NCI-H1417 (cell line): Measurements from ENCODE around the gene TRAK1.

Experiments
- DNase-seq, 3 experiments: peaks; one replicate each; lab custom pipeline; 2025; lab: John Stamatoyannopoulos, UW

The TRAK1 gene

DNA sequence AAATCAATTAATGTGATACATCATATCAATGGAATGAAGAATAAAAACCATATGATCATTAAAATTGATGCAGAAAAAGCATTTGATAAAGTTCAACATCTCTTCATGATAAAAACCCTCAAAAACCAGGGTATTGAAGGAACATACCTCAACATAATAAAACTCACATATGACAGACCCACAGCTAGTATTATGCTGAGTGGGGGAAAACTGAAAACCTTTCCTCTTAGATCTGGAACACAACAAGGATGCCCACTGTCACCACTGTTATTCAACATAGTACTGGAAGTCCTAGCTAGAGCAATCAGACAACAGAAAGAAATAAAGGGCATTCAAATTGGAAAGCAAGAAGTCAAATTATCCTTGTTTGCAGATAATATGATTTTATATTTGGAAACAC lies 144.4 kb downstream of the TRAK1 start:
- DNase-seq: no peak

- no peak for DNase-seq
Measured at GRCh38 chr3:42236611-42237010, 145.5 kb downstream of the TRAK1 start.

DNA sequence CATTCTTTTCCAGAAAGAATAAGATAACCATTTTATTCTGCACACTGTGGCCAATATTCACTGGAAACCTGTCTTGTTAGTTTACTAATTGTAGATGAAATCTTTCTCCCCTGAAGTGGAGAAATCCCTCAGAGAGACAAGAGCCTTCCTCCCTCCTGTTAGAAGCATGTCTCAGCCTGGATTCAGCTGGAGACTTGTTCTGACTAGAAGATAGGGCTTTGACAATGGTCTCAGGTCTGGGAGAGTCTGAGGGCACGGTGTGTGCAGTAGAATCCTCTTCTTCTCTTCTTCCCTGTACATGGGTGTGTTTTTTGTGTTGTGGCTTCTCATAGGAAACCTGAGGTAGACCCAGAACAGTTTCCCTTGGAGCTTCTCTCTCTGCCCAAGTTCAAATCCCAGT lies 154.9 kb downstream of the TRAK1 start:
- DNase-seq: no peak

DNA sequence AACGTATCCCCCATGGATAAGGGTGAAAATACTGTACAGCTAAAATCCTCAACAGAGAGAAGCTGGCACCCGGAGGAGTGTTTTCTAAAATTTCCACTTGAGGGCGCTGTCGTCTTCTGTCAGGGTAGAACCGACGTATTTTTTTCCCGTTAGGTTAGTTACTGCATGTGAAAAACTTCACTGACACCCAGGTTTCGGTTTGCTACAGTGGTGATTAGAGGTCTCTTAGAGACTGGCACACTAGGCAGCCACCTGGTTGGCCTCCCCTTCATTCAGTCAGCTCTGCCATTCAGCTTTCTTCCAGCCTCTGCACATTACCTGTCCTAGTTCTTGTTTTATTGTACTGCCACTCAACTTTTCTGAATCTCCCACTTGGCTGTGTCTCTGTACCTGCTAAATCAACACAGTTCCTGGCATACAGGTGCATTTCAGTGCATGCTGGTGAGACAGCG lies 156.4 kb downstream of the TRAK1 start:
- DNase-seq: peak; percentile 34 to 70 (median 60)

DNA sequence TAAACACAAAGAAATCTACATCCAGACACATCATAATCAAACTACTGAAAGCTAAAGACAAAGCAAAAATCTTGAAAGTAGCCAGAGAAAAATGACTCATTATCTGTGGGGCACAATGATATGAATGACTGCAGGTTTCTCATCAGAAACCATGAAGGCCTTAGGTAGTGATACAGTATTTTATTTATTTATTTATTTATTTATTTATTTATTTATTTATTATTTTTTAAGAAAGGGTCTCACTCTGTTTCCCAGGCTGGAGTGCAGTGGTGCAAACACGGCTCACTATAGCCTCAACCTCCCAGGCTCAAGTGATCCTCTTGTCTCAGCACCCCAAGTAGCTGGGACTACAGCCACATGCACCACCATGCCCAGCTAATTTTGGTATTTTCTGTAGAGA lies 159.6 kb downstream of the TRAK1 start:
- DNase-seq: no peak

GRCh38 chr3:42254566-42254965 lies 163.4 kb downstream of the TRAK1 start:
- no peak for DNase-seq

DNA sequence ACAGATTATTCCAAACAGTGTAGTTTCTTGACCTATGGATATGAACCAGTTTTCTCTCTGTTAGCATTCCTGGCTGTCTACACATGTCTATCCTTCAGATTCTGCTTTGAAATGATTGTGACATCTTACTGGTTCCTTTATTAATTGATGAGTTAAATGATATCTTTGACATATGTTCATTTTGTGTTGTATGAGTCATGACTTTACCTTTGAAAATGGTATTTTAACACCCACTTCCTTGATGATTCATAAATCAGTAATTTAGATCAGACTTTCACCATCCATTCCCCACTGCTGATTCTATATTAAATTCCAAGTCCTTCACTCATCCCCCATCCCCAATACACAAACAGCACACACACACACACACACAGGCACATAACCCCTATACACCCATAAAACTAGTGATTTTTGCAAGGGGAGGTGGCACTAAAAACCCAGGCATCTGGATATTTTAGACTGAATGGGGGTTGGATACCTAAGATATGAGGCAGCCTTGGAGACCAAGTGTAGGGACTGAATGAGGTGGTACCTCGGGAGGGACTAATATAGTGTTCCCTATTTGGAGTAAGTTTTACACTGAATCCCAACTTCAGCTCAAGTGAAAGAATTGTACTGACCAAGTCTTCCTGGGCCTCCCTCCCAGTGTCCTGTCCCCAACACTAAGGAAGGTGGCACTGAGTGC lies 165.1 kb downstream of the TRAK1 start:
- DNase-seq: no peak

DNA sequence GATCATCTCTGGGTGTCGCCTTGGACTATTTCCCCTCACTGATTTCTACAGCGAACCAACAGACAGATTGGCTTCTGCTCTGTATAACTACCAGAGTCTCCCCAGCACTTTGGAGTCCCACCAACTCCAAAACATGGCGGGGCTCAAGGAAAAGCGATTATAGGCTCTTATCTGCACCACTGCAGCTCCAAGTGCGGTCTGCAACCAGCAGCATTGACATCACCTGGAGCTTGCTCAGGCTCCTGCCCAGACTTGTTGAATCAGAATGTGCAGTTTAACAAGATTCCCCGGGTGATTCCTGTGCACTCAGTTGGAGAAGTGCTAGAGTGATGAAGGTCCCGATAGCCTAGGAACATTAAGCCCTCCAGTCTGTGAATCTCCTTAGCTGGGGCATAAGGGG lies 165.8 kb downstream of the TRAK1 start:
- DNase-seq: no peak

GRCh38 chr3:42262525-42262924 lies 171.4 kb downstream of the TRAK1 start:
- DNase-seq: no peak

DNA sequence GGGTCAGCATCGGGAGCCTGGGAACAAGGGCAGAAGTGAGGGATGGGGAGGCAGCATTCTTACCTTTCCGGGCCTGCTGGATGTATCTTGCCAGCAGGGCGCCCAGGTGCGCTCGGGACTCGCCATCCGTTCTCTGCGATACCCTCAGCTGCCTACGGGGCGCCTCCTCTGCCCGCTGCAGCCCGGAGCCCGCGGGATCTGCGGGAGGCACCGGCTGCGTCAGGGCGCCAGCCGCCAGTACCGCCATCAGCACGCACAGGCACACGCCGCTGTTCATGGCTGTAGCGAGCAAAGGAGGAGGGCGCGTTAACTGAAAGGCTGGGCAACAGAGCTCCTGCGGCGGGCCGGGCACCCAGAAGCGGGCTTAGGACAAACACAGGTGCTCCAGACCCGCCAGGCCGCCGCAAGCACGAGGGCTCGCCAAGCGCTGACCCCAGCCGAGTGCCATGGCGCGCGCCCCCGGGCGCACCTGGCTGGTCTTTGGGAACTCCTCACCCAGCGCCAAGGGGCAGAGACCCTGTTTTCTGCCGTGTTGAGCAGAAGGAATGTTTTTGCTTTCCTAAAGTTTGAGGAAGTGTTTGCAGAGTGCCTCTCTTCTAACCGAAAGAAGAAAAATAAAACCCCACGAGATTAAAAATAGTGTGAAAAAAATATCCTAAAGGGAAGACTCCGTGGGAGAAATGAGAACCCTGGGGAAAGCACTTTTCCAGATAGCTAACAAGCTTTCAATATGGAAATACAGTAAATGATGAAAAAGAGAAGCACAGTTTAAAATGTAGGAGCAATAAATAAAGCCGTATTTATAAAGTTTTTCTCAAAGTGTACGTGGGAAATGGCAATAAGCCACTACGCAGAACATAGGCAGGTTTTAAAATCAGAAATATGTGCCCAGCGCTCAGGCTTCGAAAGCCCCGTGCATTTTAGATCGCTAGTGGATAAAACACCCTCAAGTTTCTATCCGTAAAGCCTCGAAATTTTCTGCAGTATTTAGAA lies 172.5 kb downstream of the TRAK1 start:
- peak in 2 of 3 experiments; percentile 58 to 59 for DNase-seq

DNA sequence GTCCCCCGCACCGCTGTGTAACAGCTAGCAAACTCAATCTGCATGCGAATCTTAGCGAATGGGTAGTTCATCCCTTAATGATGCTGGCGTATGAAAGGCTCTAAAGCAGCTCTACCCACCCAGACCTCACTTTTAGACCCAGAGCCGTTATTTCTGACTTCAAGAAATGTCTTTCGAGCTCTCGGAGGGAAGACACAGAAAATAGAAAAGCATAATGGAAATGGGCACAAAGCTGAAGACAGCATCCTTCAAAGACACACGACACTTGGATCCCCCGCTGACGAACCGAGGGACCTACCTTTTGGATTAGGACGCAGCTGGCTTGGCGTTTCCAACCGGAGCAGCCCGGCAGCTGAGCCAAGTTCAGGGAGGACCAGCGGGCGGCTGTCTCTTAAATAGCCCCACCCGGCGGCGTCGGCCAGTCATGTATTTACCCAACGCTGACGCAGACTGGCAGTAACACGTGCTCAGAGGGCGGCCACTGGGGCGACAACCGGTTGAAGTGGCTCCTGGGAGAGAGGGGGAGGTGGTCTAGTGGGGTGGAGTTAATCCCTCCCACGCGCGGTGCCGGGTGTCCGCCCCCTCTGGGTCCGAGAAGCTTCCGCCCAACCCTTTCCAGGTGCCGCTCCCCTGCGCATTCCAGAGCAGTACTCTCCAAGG lies 173.4 kb downstream of the TRAK1 start:
- peak in 2 of 3 experiments; percentile 61 to 71 for DNase-seq

GRCh38 chr3:42265059-42265991 lies 174.2 kb downstream of the TRAK1 start:
- DNase-seq: no peak

DNA sequence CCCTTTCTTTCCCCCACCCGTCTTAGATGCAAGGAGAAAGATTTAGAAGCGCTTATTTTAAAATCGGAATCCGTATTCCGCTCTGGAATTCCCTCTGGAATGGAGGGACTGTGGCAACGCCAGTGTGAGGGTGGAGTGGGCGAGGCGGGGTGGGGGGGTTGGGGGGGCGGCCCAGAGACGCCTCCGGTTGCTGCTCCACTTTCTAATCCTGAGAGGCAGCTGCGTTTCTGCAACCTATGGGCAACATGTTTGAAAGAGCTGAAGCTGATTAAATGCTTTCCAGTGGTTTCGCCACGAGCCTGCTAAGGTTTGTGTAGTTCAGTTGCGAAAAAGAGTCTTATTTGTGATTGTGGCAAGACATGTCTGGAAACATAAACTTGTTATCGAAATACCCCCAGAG lies 174.9 kb downstream of the TRAK1 start, which contains the start of gene CCK:
Gene CCK (minus strand): TSS at position 101 of the 400 bp plus-strand sequence. CDS start 2,555 bp downstream, outside the sequence.
- no peak for DNase-seq

DNA sequence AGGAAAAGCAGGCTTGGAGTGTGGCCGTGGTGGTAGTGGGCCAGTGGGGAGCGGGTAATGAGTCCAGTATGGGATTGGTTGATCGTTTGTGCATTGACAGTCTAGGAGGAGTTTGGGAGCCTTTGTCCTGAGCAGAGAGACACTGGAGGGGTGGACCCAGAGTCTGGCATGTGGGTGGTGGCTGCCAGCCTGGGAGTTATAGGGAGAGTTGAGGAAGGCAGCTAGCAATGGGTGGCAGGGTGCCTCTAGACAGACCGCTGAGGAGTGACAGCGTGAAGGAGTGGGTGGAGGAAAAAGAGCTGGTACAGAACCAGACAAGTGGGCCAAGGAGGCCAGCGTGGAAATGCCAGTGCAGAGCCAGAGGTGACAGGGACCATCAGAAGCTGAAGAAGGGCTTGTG lies 176.7 kb downstream of the TRAK1 start:
- DNase-seq: no peak

DNA sequence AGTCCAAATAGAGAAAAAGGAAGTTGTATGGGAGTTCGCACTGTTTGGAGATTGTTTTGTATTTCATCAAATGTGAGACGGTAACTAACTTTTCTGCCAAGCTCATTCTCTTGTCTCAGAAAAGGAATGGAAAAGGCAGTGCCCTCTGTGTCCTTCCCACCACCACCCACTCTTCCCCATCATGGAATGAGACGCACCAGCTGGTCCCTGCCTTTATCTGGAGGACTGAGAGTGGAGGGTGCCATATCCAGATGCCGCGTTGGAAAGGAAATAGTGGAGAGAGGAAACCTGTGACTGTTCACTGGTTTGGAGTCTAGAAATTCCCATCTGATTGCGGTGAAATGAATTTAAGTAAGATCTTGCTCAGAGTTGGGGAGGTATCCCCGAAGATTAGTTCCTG lies 178.5 kb downstream of the TRAK1 start:
- DNase-seq: no peak

- DNase-seq: peak; percentile 21 to 83 (median 64)
Measured at GRCh38 chr3:42270561-42270960, 179.4 kb downstream of the TRAK1 start.

- DNase-seq: no peak
Measured at GRCh38 chr3:42271786-42272185, 180.6 kb downstream of the TRAK1 start.

- no peak for DNase-seq
Measured at GRCh38 chr3:42273361-42273760, 182.2 kb downstream of the TRAK1 start.

GRCh38 chr3:42274266-42274665 lies 183.1 kb downstream of the TRAK1 start:
- DNase-seq: no peak

DNA sequence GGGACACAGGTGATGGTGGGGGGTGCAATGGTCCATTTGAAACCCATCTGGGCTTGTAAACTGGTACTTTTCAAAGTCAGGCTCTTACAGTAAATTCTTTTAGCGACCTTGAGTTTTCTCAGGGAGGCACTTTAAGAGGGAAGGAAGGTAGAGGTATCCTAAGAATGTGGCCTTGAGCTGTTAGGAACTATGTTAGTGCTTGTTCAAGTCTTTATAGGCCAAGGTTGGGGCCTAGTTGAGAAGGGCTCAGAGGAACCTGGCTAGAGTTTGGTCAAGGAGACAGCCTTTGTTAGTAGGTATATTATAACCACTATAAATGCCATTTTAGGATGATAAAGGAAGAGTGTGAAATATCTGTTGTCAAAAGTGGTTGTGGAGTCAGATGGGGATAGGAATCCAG lies 184.1 kb downstream of the TRAK1 start:
- DNase-seq: no peak
